Mesenchymal stem cell (in vitro differentiated cells and primary cell): ENCODE data around the gene CLASP1.
"Not testable (repeated sequence)": the region's sequence is repeated elsewhere in the genome, so short reads cannot be mapped to it uniquely, and the experiment has no call there.

ENCODE experiments used
- DNase-seq: peaks from one replicate; pipeline ENCODE4 v3.0.0-alpha.2; 2013
- H2AFZ ChIP-seq: one replicate; pipeline ENCODE4 v1.6.1; 2013; ENCODE audit warnings: low read depth, mild to moderate bottlenecking, control low read depth, inconsistent platforms, low read length, moderate library complexity
- H2AK5ac ChIP-seq: 2 replicates; pipeline ENCODE4 v1.6.1; 2013; ENCODE audit warnings: low read length, moderate library complexity, mild to moderate bottlenecking, inconsistent platforms; ENCODE audit not compliant: severe bottlenecking
- H2BK120ac ChIP-seq: one replicate; pipeline ENCODE4 v1.6.1; 2013; ENCODE audit warnings: low read depth, mild to moderate bottlenecking, inconsistent platforms, low read length, moderate library complexity
- H2BK12ac ChIP-seq, 2 experiments: one replicate each; pipeline ENCODE4 v1.6.1; 2013; ENCODE audit warnings: inconsistent platforms in 2 of 2, low read length in 2 of 2, mild to moderate bottlenecking in 2 of 2, moderate library complexity in 2 of 2, control low read depth in 1 of 2
- H2BK15ac ChIP-seq: one replicate; pipeline ENCODE4 v1.6.1; 2013; ENCODE audit warnings: mild to moderate bottlenecking, low read depth, inconsistent platforms; ENCODE audit not compliant: poor library complexity, severe bottlenecking
- H2BK5ac ChIP-seq: 2 replicates; pipeline ENCODE4 v1.6.1; 2013; ENCODE audit warnings: low read depth, mild to moderate bottlenecking, low read length, control low read depth, inconsistent platforms; ENCODE audit not compliant: poor library complexity, severe bottlenecking
- H3K14ac ChIP-seq, 2 experiments: one replicate each; pipeline ENCODE4 v1.6.1; 2013; ENCODE audit warnings: inconsistent platforms in 2 of 2, low read length in 2 of 2, control low read depth in 1 of 2, mild to moderate bottlenecking in 1 of 2, moderate library complexity in 1 of 2
- H3K18ac ChIP-seq, 2 experiments: one replicate each; pipeline ENCODE4 v1.6.1; 2013; ENCODE audit warnings: inconsistent platforms in 2 of 2, low read length in 2 of 2, control low read depth in 1 of 2, low read depth in 1 of 2, mild to moderate bottlenecking in 1 of 2
- H3K23ac ChIP-seq, 2 experiments: one replicate each; pipeline ENCODE4 v1.6.1; 2013; ENCODE audit warnings: inconsistent platforms in 2 of 2, low read length in 2 of 2, mild to moderate bottlenecking in 2 of 2, moderate library complexity in 2 of 2, control low read depth in 1 of 2
- H3K27ac ChIP-seq: 2 replicates; pipeline ENCODE4 v1.5.1; 2013; ENCODE audit warnings: mild to moderate bottlenecking, moderate library complexity, low read length, control low read depth, inconsistent platforms; ENCODE audit not compliant: poor library complexity, severe bottlenecking
- H3K27me3 ChIP-seq, 2 experiments: 2 replicates each; pipeline versions ENCODE4 v1.6.1 to v1.7.0; 2013; ENCODE audit warnings: low read length in 2 of 2, mild to moderate bottlenecking in 2 of 2, moderate library complexity in 2 of 2, control low read depth in 1 of 2, inconsistent platforms in 1 of 2; ENCODE audit not compliant: control insufficient read depth in 1 of 2, insufficient read depth in 1 of 2
- H3K36me3 ChIP-seq, 2 experiments: 2 replicates each; pipeline versions ENCODE4 v1.6.1 to v1.7.0; 2013; ENCODE audit warnings: low read length in 2 of 2, control low read depth in 1 of 2, inconsistent platforms in 1 of 2, low read depth in 1 of 2, mild to moderate bottlenecking in 1 of 2; ENCODE audit not compliant: insufficient read depth in 2 of 2, control insufficient read depth in 1 of 2
- H3K4ac ChIP-seq, 2 experiments: one replicate each; pipeline ENCODE4 v1.6.1; 2013; ENCODE audit warnings: inconsistent platforms in 2 of 2, low read length in 2 of 2, mild to moderate bottlenecking in 2 of 2, moderate library complexity in 2 of 2, control low read depth in 1 of 2, low read depth in 1 of 2
- H3K4me1 ChIP-seq: 2 replicates; pipeline ENCODE4 v1.6.1; 2013; ENCODE audit warnings: low read depth, low read length, control low read depth; ENCODE audit not compliant: control insufficient read depth, insufficient read depth
- H3K4me2 ChIP-seq: 2 replicates; pipeline ENCODE4 v1.6.1; 2013; ENCODE audit warnings: low read length, mild to moderate bottlenecking, inconsistent platforms; ENCODE audit not compliant: poor library complexity, severe bottlenecking
- H3K4me3 ChIP-seq, 2 experiments: 2 replicates each; pipeline versions ENCODE4 v1.5.1 to v1.7.0; 2013; ENCODE audit warnings: low read length in 2 of 2, mild to moderate bottlenecking in 2 of 2, control low read depth in 1 of 2, low read depth in 1 of 2; ENCODE audit not compliant: insufficient read depth in 1 of 2
- H3K79me1 ChIP-seq: replicated peaks from 2 replicates; pipeline ENCODE4 v1.6.1; 2013; ENCODE audit warnings: mild to moderate bottlenecking, control low read depth, low read length, inconsistent platforms; ENCODE audit not compliant: poor library complexity, severe bottlenecking
- H3K9ac ChIP-seq: 2 replicates; pipeline ENCODE4 v1.7.0; 2013; ENCODE audit warnings: mild to moderate bottlenecking, low read length, moderate library complexity
- H3K9me3 ChIP-seq: 2 replicates; pipeline ENCODE4 v1.7.0; 2013; ENCODE audit warnings: mild to moderate bottlenecking, low read length; ENCODE audit not compliant: control insufficient read depth
- H4K8ac ChIP-seq: one replicate; pipeline ENCODE4 v1.6.1; 2013; ENCODE audit warnings: inconsistent platforms, mild to moderate bottlenecking, low read length, moderate library complexity
- H4K91ac ChIP-seq: one replicate; pipeline ENCODE4 v1.6.1; 2013; ENCODE audit warnings: mild to moderate bottlenecking, low read length, inconsistent platforms
- WGBS: methylation state at CpG from one replicate; pipeline ENCODE4 v1.1.7; 2013; ENCODE audit warnings: mixed read lengths; 5-methylcytosine and 5-hydroxymethylcytosine counted together

Gene CLASP1

GRCh38 chr2:121375621-121376159 is 273.6 kb downstream of the CLASP1 start:
- H3K4me1 ChIP-seq = peaks cover 2% of the 10 kb centered on the region
- no peaks in the 10 kb centered on the region for H3K9me3 ChIP-seq
- H2BK5ac ChIP-seq = no peak overlapping the region
- no peak overlapping the region for H3K4me2 ChIP-seq
- H2BK120ac ChIP-seq = no peak overlapping the region
- H3K36me3 ChIP-seq = peaks cover 29 to 56% of the 10 kb centered on the region in 2 experiments
- H4K8ac ChIP-seq = no peak overlapping the region
- H3K23ac ChIP-seq = no peak overlapping the region
- no peak overlapping the region for H3K14ac ChIP-seq
- H3K4ac ChIP-seq = no peak overlapping the region
- 72% methylated on average over 3 of the region's 3 CpGs for WGBS
- H2BK12ac ChIP-seq = no peak overlapping the region
- peak; percentile 59 for DNase-seq
- H4K91ac ChIP-seq = no peak overlapping the region
- no peak overlapping the region for H3K18ac ChIP-seq
- no peak overlapping the region for H3K9ac ChIP-seq
- H3K27me3 ChIP-seq = no peaks in the 10 kb centered on the region
- H3K4me3 ChIP-seq = no peak overlapping the region
- no peak overlapping the region for H2AK5ac ChIP-seq
- H2BK15ac ChIP-seq = no peak overlapping the region
- H3K79me1 ChIP-seq = peaks cover 5% of the 10 kb centered on the region
- no peak overlapping the region for H3K27ac ChIP-seq
- no peak overlapping the region for H2AFZ ChIP-seq

GRCh38 chr2:121374412-121375075 is 274.7 kb downstream of the CLASP1 start:
- not testable (repeated sequence) for H3K14ac ChIP-seq

GRCh38 chr2:121372721-121373353 is 276.4 kb downstream of the CLASP1 start:
- no peak overlapping the region for H2AK5ac ChIP-seq

More at GRCh38 chr2:121374412-121375075, 274.7 kb downstream of the CLASP1 start:
- not testable (repeated sequence) for H3K4me1 ChIP-seq, H2AFZ ChIP-seq, H4K91ac ChIP-seq, H3K27ac ChIP-seq, H3K9me3 ChIP-seq, H3K4me3 ChIP-seq, H3K23ac ChIP-seq, H3K27me3 ChIP-seq, H3K9ac ChIP-seq, DNase-seq, H3K4me2 ChIP-seq, H4K8ac ChIP-seq, H3K18ac ChIP-seq, H2BK5ac ChIP-seq, H3K79me1 ChIP-seq, H2BK15ac ChIP-seq, H2BK12ac ChIP-seq, H2AK5ac ChIP-seq, H2BK120ac ChIP-seq, H3K4ac ChIP-seq
- H3K36me3 ChIP-seq = peaks cover 28 to 47% of the 10 kb centered on the region in 2 experiments
- WGBS = 99% methylated on average over 5 of the region's 5 CpGs

GRCh38 chr2:121372082-121372481 is 277.2 kb downstream of the CLASP1 start:
- H2BK15ac ChIP-seq = no peak overlapping the region
- no peak overlapping the region for H2BK5ac ChIP-seq
- no peak overlapping the region for H2BK12ac ChIP-seq
- no peak overlapping the region for H2AK5ac ChIP-seq
- no peak overlapping the region for H3K23ac ChIP-seq
- peaks cover 34 to 37% of the 10 kb centered on the region in 2 experiments for H3K36me3 ChIP-seq
- no peak overlapping the region for H3K4me2 ChIP-seq
- no peak overlapping the region for H3K18ac ChIP-seq
- H3K27ac ChIP-seq = no peak overlapping the region
- H3K79me1 ChIP-seq = peaks cover 11% of the 10 kb centered on the region
- no peaks in the 10 kb centered on the region for H3K27me3 ChIP-seq
- no peak overlapping the region for H3K4me3 ChIP-seq
- no peak overlapping the region for H3K9ac ChIP-seq
- H3K4ac ChIP-seq = no peak overlapping the region
- H4K91ac ChIP-seq = no peak overlapping the region
- no peak for DNase-seq
- H2AFZ ChIP-seq = no peak overlapping the region
- no peak overlapping the region for H2BK120ac ChIP-seq
- no peaks in the 10 kb centered on the region for H3K9me3 ChIP-seq
- peaks cover 2% of the 10 kb centered on the region for H3K4me1 ChIP-seq
- H4K8ac ChIP-seq = no peak overlapping the region
- no peak overlapping the region for H3K14ac ChIP-seq

More at GRCh38 chr2:121372721-121373353, 276.4 kb downstream of the CLASP1 start:
- Histone ChIP-seq H2BK5ac (no peak overlapping the region), H2BK120ac (no peak overlapping the region), H4K91ac (no peak overlapping the region), H3K27me3 (no peaks in the 10 kb centered on the region), H2BK15ac (no peak overlapping the region), H3K4me3 (no peak overlapping the region), H3K36me3 (peaks cover 28 to 37% of the 10 kb centered on the region in 2 experiments), H4K8ac (no peak overlapping the region), H3K4me1 (peaks cover 2% of the 10 kb centered on the region), H3K4ac (no peak overlapping the region), H3K79me1 (peaks cover 9% of the 10 kb centered on the region), H2AFZ (no peak overlapping the region), H3K27ac (no peak overlapping the region), H2BK12ac (no peak overlapping the region), H3K9ac (no peak overlapping the region), H3K14ac (no peak overlapping the region), H3K4me2 (no peak overlapping the region), H3K18ac (no peak overlapping the region), H3K23ac (no peak overlapping the region), H3K9me3 (no peaks in the 10 kb centered on the region)
- WGBS = 94% methylated on average over 5 of the region's 7 CpGs
- no peak for DNase-seq
